GM19023 (cell line): ENCODE results near the gene TUFM.
"Not testable (repeated sequence)": the region's sequence is repeated elsewhere in the genome, so short reads cannot be mapped to it uniquely, and the experiment has no call there.

Source experiments
- ATAC-seq: cut with Tn5 transposase; IDR thresholded peaks from one replicate; pipeline ENCODE4 v1.9.1; 2021; ENCODE audit warnings: mild to moderate bottlenecking, moderate library complexity; ENCODE audit not compliant: unreplicated experiment

Gene TUFM

GRCh38 chr16:28846080-28846932, at the start of gene TUFM:
TUFM (minus strand) TSS chr16:28846348; CDS start chr16:28846269, 79 bp downstream.
- ATAC-seq = peak; percentile 91

- ATAC-seq = no peak
These were observed 49.5 kb upstream of the TUFM start for GRCh38 chr16:28895609-28896008.

- no peak for ATAC-seq
These were observed 47.1 kb upstream of the TUFM start for GRCh38 chr16:28893291-28893690.

DNA sequence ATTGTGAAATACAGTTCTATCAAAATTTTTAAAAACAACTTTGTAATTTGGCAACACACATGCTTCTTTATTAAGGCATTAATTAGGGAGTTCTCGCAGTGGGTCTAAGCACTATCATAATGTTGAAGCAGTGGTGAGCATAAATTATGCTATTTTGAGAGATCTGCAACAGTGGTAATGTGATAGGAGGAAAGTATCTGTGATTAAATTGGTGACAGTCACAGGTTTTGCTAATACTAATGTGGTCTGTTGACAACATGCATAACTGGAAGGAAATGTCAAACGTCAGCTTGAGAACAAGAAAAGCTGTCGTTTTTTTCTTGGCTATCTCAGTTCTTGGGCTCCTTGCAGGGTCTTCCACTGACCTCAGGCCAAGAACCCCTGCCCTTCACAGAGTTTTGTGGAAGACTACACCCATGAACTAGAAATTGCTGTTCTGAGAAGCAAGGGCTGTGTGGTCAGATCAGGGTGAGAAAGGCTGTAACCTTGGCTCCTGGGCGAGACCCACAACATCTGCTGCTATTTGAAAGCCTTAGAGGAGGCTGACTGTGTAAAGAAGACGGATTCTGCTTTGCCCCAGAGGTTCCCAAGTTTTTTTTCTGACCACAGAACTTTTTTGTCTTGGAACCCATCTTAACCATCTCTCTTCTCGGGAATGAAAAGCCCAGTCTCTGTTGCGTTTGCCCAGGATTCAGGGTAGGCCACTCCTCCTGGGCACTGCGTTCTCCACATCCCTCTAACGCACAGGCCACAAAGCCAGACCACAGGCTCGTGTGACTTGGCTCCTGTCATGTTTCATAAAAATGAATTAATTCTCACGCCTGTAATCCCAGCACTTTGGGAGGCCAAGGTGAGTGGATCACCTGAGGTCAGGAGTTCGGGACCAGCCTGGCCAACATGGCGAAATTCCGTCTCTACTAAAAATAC, 46.1 kb upstream of the TUFM start:
- ATAC-seq = no peak

- not testable (repeated sequence) for ATAC-seq
These were observed 44.2 kb upstream of the TUFM start for GRCh38 chr16:28890355-28890754.

GRCh38 chr16:28886945-28887344, 40.8 kb upstream of the TUFM start:
- ATAC-seq = no peak

DNA sequence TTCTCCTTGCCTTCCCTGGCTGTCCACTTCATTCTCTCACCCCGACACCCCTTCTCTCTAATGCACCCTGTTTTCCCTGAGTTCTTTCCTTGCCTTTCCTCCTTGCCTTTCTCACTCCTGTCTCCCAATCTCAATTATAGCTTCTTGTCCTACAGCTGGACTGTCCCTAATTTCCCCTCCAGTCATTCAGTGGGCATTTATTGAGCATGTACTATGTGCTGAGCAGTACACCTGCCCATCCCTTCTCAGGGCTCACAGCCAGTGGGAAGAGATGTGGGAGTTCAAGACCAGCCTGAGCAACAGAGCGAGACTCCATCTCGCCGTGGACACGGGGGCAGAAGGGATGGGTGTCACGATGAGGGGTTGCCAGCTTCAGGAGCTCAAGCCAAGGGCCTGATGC, 37.9 kb upstream of the TUFM start:
- ATAC-seq = no peak

DNA sequence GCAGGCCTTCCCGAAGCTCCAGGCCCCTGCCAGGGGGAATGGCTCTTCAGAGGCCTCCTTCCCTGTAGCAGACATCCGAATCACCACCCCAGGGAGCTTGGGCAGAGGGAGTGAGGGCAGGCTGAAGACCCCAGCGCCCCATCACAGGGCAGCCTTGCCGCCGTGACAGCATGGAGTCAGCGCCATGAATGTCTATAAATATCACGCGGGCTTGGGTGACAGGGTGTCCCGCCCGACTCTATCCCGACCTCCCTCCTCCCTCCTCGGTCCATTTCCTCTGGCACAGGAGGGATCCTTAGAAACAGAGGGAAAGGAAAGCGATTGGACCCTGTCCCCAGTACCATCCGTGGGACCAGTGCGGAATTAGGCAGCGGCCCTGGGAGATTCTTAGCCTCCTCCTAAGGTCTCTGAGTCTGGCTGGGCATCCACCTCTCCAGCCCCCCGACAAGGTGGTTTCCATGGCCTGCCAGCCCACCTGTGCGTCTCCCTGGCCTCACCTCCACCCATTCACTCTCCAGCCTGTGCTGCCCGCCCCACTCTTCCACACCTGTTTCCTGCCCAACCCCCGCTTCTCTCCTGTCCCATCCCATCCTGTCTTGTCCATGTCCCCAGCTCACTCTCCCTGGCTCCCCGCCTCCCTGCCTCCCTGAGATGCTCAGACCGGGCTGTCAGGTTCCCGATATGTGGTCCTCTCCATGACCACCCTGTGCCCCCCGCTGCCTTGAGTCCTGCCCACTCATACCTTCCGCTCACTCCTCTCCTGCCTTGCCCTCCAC, 37.3 kb upstream of the TUFM start:
- ATAC-seq = no peak

GRCh38 chr16:28882551-28883160, 36.5 kb upstream of the TUFM start:
- ATAC-seq = no peak

GRCh38 chr16:28881565-28881964, 35.4 kb upstream of the TUFM start:
- not testable (repeated sequence) for ATAC-seq

DNA sequence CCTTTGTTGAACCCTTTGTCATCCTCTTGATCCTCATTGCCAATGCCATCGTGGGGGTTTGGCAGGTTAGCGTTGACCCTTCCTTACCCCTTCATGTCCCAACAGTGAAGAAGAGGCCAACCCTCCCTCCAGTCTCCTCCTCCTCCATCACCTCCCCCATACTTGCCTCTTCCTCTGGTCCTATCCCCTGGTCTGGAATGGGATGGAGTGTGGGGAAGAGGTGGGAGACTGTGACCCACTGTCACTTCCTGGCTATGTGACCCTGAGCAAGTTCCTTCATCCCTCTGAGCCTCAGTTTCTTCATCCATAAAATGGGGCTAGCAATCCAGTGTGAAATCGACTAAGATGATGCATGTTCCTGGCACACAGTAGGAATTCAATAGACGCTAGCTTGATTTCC, 34.8 kb upstream of the TUFM start:
- no peak for ATAC-seq

DNA sequence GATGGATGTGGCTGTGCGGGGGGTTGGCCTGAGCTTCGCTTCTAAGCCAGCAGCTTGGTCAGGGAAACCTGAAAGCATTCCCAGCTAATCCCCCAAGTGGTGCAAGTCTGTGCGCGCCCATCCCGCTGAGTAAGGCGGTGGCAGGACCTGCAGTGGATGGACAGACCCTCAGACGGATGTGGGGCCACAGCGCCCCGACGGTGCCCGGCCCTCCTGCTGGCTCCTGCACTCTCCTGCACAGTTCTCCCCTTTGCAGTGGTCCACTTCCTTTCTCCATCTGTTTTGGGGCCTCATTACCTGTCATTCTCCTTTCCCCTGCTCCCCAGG, 34.4 kb upstream of the TUFM start:
- no peak for ATAC-seq

DNA sequence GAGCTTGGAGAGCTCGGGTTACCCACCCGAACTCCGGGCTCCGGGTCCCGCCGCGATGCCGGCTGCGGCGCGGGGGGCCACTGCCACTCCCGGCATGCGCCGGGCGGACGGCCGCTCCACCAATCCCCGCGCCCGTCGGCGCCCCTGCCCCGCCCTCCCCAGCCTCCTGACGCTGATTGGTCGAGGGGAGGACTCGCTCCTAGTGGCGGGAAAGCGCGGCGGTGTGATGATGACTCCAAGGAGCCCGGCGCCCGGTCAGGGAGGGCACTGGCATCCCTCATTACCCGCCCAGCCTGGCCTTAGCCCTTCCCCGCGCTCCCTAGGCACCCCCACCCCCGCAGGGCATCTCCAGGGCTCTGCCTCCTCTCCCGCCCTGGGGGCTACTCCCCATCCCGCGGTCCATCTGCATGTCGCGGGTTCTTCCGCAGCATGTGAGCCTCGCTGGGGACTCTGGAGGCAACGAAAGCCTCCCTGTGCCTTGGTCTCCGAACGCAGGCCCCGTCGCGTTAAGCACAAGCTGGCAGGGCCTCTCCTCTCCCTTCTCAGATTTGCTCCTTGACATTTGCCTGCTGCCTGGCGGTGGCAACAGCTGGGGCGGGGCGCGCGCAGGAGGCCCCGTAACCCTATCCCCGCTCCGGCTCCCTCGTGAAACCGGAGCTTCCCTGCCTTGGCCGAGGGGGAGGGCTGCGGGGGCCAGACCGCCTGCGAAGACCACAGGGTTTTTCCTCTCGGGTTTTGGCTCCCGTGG, 33.9 kb upstream of the TUFM start:
- peak; percentile 89 for ATAC-seq

DNA sequence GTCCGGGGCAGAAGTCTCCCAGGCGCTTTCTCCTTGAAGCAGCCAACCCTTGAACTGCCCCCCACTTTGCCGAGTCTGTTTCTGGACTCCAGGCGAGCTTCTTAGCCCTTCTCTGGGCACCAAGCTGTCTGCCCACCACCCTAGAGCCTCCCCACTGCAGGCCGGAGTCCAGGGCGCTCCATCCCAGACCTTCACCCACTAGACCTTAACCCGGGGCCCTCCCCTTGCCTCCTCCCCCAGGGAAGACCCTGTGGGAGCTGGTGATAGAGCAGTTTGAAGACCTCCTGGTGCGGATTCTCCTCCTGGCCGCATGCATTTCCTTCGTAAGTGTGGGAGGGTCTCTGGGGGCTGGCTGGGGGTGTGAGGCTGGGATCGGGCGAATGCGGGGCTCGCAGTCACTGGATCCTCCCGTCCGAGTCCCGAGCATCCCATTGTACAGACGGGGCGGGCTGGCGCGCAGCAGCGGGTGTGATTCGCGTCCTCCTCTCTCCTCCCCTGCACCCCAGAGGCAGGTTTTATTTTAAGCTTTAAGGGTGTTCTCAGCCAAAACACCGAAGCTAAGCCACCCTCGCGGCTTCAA, 33.2 kb upstream of the TUFM start:
- ATAC-seq = peak; percentile 25

GRCh38 chr16:28878083-28878926, 32.2 kb upstream of the TUFM start, which contains the start of gene ATP2A1:
ATP2A1 (plus strand) TSS chr16:28878488; CDS start chr16:28878672, 184 bp downstream.
- ATAC-seq = no peak

DNA sequence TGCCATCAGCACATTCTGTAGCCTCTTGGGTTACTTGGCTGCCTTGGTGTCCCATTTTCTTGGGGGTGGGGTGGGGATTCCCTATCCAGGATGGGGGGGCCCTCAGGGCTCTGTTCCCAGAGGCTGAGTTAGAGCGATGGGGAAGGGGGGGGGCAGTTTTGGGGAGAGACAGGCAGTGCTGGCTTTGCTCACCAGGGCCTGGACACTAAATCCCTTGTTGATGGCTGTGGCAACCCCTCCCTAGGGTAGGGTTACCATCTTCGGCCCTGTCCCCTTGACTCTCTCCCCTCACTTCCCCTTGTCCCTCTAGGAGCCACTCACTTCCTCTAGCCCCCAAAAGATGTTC, 31.5 kb upstream of the TUFM start:
- no peak for ATAC-seq

DNA sequence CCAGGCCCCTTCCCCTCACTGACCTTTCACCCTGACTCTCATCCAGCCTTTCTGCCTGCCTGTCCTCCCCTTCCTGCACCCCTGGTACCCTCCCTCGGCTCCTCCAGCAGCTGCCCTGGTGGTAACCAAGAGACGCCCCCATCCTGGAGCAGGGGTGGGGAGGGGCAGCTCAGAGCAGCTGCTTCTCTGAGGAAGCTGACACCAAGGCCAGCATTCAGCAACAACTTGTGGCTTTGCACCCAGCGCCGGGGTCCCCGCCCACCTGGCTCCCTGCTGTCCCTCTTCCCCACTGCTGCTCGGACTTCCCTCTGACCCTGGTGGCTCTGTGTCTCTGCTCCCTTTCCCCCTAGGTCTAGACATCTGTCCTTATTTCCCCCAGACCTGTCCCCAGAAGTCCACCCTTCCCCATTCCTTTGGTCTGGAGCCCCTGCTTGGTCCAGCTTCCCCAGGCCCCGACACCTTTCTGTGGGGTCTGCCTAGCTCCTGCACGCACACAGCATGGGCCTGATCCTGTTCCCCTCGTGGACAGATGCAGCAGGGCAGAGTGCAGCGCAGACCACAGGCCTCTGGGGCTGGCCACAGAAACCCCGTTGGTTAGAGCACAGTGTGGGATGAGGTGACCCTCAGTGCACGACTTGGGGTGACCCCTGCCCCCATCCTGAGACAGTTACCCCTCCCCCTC, 31.0 kb upstream of the TUFM start:
- no peak for ATAC-seq

DNA sequence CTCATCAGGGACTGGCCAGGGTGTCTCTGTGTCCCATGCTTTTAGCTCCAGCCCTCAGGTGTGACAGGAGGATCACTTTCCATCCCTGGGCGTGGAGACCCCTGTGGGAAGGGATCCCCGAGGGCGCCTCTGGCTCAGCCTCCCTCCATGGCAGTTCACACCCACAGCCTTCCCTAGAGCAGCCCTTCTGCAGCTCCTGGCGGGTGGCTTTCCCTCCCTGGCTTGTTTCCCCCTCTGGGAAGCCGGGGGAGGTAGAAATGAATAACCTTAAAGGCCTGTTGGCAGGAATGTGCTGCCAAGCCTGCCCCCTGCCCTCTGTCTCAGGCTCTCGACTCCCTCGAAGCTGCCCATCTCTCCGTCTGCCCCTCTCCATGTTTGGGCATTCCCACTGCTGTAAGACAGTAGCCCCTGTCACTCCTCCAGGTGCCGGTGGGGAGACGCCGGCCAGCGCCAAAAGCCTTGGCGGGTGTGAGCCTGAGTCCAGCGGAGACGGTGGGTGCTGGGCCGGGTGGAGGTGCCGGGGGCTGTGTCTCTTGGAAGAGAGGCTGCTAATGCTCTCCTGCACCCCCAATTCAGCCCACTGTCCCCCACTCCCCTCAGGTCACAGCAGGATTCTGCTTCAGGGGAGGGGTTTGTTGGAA, 30.0 kb upstream of the TUFM start:
- no peak for ATAC-seq
